ENCODE data around the gene DPP6.

- TF ChIP-seq EZH2 (IDR thresholded peaks at IDR 0.05) (no peak), POLR2AphosphoS5 (IDR thresholded peaks at IDR 0.05; ENCODE audit: borderline replicate concordance, low read depth, low read length) (no peak)
Measured at GRCh38 chr7:154472343-154472742, 420.1 kb downstream of the DPP6 start.
